ENCODE results near the gene MRPL32.
A peak's percentile ranks its signal among the peaks of the same experiment; 100 is the strongest.
"Not testable (repeated sequence)": the region's sequence is repeated elsewhere in the genome, so short reads cannot be mapped to it uniquely, and the experiment has no call there.

The MRPL32 gene

DNA sequence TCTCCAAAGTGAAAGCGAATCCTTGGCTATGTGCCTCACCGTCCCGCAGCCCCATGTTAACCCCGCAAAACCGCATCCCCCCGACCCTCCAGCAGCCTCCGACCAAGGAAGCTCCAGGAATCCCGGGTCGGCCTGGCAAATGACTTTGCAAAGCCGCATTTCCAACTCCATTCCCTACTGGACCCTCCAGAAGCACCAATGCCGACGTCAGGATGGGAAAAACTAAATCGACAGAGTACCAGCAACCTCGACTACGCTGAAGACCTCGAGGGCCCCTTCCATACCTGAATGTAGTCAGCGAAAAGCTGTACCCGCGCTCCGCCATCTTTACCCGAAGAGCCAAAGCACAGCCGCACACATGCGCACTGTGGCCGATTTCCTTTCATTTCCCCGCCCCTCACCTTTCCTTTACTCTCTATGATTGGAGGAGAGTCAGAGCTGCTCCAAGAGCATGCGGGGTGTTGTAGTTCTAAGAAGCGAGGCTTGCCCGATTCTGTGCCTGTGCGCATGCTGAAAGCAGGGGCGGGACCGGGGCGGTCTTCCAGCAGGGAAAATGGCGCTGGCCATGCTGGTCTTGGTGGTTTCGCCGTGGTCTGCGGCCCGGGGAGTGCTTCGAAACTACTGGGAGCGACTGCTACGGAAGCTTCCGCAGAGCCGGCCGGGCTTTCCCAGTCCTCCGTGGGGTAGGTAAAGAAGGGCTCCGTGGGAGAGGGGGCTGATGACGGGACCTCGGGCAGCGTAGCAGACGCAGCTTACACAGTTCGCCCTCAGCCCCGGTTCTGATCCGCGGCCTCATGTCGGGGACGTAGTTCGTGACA lies at the start of gene MRPL32, which contains the start of gene PSMA2:
Gene MRPL32 (plus strand): TSS at position 543 of the 818 bp plus-strand sequence. CDS start 11 bp downstream, at position 554.
Gene PSMA2 (minus strand): TSS at position 341 of the 818 bp plus-strand sequence. CDS start 16 bp downstream, at position 325.
- DNase-seq, result peak; percentile 99

DNA sequence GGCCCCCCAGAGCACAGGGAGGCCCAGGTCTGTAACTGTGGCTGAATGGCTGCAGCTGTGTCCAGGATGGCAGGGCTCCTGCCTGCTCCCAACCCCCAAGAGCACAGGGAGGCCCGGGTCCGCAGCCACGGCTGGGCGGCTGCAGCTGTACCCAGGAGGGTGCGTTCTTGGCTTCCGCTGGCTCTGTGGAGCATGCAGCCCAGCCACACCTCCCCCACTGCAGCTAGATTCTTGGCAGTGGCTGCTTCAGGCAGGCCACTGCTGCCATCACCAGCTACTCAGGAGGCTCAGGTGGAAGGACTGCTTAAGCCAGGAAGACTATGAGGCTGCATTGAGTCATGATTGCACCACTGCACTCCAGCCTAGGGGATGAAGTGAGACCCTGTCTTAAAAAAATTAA lies 48.2 kb upstream of the MRPL32 start:
- DNase-seq, result peak; percentile 7

DNA sequence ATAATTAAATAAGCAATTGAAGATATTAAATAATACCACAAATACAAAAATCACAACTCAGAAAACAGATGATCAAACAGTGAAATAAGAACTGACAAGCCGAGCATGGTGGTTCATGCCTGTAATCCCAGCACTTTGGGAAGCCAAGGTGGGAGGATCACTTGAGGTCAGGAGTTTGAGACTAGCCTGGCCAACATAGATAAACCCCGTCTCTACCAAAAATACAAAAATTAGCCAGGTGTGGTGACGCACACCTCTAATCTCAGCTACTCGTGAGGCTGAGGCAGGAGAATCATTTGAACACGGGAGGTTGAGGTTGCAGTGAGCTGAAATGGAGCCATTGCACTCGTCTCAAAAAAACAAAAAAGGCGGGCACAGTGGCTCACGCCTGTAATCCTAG lies 47.0 kb upstream of the MRPL32 start:
- not testable (repeated sequence) for DNase-seq

DNA sequence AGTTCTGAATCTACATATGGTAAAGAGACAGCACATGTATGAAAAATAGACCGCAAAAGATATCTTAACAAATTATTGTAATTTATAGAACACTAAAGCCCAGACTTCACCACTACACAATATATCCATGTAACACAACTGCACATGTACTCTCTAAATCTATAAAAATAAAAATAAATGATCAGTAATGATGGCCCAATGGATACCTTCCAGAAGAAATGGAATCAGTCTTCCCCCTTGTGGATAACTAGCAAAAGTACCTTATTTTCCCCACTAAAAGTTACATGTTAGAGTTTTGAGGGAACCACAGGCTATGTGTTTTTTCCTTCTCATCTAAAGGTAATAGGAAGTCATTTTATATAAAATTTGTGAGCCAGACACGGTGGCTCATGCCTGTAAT lies 46.0 kb upstream of the MRPL32 start:
- no peak for DNase-seq

DNA sequence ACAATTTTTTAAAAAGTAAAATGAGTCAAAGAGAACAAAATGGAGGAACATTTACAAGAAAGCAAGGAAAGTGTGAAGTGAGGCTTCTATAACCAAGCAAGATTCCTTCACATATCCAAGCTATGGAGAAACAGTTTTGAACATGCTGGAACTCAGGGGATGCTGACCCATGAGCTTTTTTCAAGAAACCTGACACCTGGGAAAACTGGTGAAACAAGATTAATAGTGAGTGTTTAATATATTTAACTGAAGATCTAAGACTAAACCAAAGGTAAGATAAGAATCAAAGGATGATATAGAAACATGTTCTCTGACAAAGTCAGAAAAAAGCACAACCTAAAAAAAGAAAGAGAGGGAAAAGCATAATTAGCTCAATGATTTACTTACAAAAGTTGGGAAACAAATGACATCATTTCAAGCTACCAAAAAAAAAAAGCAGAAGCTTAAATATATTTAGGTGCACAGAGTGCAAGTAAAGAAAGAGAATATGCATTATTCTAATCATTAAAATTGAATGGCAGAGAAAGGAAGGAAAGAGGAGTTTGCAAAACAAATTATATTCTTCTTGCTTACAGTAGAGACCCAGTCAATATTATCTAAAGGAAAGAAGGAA lies 45.2 kb upstream of the MRPL32 start:
- DNase-seq, result no peak

DNA sequence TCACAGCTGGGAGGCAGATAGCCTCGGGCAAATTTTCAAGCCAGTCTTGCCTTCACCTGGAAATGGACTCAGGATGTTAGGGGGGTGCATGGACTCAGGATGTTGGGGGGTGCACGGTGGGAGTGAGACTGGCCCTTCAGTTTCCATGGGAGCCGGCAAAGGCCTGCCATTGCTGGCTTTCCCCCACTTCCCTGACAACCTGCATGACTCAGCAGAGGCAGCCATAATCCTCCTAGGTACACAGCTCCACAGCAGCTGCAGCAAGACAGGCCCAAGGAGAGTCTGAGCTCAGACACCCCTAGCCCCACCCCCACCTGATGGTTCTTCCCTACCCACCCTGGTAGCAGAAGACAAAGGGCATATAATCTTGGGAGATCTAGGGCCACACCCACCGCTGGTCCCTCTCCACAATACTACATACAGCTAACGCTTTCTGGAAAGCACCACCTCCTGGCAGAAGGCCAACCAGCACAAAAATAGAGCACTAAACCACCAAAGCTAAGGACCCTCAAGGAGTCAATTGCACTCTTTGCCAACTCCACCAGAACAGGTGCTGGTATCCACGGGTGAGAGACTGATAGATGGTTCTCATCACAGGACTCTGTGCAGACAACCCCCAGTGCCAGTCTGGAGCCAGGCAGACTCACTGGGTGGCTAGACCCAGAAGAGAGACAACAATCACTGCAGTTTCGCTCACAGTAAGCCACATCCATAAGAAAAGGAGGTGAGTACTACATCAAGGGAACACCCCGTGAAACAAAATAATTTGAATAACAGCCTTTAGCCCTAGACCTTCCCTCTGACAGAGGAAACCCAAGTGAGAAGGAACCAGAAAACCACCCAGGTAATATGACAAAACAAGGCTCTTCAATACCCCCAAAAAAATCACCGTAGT lies 38.6 kb upstream of the MRPL32 start:
- DNase-seq, result no peak

DNA sequence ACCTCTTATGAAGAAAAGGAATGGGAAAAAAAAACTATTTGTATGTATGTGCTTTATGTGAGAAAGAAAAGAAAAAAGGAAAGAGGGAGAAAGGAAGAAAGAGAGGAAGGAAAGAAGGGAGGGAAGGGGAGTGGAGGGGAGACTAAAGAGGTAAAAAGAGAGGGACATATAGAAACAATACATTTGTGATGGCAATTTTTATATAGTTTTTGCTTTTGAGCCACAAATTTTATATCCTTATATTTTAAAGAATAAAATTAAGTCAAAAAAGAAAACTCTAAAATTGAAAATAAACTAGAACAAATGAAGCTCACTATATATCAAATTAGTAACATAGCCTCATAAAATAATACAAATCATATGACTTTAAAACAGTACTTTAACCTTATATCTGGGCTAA lies 31.3 kb upstream of the MRPL32 start:
- no peak for DNase-seq

DNA sequence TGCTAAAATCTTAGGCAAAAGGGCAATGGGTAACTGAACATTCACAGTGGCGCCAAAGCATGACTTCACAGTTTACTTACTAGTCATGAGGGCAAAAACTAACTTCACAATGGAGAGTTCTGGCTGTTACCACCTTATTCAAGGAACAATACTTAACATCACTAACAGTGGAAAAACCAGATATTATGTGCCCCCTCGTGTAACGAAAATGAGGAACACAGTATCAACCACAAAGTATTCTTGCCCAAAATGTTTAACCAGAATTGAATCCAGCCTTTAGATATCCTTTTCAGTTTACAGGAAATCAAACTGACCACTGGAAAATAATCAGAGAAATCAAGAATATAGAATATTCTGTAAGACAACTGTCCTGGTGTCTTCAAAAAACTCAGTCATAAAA lies 29.8 kb upstream of the MRPL32 start:
- DNase-seq, result no peak

DNA sequence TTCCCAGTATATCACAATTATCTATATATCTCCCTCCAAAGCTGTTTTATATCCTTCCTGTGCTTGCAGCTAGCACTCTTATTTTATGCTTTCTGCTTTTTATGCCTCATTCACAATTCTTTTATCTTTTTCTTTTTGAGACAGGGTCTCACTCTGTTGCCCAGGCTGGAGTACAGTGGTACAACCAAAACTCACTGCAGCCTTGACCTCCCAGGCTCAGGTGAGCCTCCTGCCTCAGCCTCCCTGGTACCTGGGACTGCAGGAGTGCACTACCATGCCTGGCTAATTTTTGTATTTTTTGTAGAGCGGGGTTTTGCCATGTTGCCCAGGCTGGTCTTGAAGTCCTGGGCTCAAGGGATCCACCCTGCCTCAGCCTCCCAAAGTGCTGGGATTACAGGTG lies 26.0 kb upstream of the MRPL32 start:
- no peak for DNase-seq

DNA sequence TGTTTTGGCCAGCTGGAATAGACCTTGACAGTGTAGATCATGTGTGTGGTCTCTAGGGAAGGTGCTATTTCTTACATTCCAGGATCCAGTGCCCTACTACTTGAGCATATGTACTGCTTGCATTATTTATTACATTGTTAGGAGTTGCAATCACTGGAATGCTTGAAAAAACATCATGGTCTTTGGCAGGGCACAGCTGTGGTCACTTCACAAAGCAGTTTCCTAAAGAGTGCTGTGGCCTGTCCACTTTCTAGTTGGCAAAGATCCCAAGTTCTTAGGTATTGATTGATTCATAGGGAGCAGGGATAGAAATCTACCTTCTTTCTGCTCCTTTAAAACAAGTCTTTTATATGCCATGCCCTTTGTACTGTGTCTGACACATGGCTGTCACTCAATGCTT lies 24.9 kb upstream of the MRPL32 start:
- no peak for DNase-seq

DNA sequence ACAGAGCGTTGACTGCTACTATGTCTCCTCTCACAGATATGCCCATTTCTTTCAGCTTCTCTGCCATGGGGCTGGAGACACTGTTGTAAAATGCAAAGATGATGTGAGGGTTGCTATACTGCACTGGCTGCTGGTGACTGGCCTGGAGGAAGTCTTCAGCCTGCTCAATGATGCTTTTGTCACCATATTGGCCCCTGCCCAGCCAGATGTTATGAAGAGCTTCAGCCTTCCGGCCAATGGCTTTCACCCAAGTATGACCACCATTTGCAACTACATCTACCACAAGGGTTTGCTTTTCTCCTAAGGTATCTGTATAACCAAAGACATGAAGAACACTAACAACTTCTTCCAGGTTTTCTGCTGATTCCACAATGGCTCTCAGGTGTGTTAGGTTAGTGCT lies 21.9 kb upstream of the MRPL32 start:
- no peak for DNase-seq

DNA sequence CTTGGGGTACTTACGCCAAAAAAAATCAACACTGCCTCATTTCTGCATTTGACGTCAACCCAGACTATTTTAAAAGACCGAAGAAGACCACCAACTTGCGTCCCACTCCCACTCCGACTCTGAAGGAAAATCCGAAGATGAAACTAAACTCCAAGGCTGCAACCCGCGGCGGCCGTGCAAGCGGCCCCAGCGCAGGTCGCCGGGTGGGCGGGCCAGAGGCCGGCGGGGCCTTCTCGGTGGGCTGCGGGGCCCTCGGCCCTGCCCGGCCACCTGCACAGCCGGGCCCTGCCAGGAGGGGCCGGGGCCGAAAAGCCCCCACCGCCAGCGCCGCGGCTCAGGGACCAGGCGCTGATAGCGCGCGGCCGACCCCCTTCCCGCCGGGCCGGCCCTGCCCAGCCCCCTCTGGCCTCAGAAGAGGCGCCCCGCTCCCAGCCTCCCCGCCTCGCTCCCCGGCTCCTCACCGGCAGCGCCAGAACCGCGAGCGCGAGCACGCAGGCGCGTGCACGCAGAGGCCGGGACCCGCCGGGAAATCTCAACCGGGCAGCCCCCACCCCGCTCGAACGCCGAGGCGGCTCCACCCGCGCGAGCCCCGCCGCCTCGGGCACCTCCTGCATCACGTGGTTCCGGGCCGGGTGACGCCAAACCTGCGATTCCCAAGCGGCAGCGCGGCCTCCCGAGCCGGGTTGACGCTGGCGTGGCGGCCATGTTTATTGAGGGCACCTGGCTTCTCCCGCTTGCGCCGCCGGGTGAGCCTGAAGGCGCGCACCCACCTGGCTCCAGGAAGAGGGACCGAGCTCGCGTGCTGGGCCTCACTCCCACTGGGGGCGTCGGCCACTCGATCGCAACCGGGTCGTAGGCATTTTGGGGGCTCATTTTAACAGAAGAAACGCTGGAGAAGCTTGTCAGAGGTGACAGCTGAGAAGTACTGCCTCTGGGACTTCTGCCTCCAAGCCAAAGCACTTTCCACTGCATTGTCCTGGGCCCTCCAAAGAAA lies 20.4 kb upstream of the MRPL32 start, which contains the start of gene C7orf25:
Gene C7orf25 (minus strand): TSS at position 617 of the 994 bp plus-strand sequence. CDS start 1,170 bp downstream, outside the sequence.
- DNase-seq, result peak; percentile 94

DNA sequence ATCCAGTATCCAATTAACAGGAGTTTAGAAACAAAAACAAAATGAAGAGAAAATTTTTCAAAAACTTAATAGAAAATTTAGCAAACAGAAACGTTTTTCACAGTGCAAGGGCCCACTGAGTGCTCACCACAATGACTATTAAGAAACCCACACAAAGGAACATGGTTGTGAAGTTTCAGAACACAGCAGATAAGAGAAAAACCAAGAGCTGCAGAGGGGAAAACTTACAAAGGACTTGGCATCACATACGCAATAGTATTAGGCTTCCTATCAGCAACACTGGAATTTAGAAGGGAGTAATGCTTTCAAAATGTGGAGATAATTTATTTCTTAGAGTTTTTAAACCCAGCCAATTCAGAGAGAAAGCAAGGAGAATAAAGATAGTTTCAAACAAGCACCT lies 18.6 kb upstream of the MRPL32 start:
- no peak for DNase-seq

DNA sequence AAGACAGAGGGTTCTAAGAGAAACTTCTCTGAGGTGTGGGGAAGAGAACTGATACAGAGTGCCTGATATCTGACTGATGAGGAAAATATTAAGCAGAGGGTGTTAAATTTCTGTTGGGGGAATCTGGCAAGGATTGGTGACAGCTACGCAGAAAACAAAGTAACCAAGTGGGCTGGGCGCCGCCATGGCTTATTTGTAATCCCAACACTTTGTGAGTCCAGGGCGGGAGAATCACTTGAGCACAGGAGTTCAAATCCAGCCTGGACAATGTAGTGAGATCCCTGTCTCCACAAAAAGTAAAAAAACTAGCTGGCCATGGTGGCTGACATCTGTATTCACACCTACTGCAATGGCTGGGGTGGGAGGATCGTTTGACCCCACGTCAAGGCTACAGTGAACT lies 18.2 kb upstream of the MRPL32 start:
- DNase-seq, result no peak

DNA sequence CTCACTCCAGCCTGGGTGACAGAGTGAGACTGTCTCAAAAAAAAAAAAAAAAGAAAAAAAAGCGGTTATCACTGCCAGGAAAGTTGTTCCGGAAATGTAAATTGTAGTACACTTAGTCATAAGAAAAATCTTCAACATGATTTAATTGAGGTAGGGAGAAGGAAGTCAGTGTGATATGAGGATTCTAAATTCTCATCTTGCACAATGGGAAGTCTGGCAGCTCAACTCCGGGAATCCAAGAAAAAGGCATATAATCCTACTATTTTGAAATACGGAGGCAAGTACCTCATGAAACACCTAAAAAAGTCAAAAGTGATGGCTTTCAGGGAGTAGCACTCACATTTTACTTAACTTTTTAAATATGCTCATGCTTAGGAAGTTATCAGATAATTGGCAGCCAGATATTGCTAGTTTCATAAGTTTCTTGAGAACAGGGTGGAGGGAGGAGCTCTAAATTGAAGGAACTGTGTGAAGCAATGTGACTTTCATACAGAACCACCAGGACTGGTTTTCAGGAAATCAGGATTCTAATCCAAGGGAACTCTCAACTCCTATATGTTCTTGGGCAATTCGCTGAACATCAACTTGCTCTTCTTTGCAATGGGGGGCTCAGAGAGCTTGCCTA lies 17.6 kb upstream of the MRPL32 start:
- no peak for DNase-seq

DNA sequence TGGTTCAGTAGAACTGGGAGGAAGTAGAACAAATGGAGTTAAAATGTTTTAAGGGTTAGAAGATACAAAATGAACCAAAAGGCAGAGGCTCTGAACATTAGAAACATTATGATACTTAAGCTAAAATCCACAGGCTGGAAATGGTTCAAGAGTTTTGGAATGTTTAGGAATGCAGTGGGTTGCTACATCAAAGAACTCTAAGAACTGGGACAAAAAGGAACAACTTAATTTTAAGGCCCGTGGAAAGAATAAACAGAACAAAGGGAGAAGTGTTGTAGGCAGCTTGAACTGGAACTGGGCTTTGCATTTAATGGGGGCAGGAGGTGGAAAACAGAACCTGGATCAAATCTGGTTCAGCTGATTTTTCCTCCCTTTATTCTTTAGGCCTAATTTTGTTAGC lies 16.8 kb upstream of the MRPL32 start:
- no peak for DNase-seq

DNA sequence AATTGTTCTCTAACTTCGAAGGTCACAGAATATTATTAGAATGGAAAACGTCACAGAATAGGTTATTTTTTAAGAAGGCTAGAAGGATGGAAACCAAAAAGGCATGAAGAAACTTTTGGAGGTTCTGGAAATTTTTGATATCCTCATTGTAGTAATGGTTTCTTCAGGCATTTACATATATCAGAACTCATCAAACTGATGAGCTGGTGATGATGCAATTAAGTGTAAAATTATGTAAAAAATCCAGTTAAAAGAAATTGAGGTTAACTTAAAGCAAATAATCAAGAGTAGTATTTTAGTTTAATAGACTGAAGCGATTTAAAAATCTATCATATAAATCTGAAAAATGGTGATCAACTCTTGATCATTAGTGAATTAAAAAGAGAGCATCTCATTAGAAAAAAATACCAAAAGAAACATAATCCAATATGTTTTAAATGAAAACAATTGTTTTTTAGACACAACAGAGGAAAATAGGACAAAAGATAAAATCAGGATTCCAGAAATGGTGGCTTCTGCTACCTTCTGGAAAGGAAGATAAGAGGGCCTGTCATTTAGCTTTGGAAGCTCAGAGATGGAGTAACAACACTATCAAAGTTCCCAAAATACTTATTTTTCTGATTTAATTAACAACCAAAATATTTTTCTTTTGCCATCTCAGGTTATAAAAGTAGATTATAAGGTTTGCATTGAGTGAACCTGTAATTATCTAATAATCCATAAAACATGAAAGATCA lies 10.0 kb upstream of the MRPL32 start:
- DNase-seq, result no peak

DNA sequence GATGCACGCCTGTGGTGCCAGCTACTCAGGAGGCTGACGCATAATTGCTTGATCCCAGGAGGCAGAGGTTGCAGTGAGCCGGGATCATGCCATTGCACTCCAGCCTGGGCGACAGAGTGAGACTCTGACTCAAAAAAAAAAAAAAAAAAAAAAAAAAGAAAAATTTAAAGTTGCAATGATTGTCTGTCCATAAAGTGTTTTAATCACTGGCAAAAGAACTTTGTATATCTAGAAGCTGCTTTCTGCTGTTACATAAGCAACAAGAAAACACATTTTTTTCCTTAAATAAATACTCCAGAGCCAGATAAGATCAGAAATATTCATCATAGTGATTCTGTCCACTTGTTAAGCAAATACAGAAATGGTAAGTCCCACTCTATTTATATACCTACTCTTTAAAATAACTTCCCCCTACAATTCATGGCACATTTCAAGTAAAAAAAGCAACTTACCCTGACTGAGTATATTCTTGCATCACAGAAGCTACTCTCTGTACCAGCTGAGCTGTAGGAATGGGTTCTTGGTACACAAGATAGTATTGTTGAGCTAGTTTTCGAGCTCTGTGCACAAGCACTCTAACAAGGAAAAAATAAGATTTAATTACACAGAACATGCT lies 7.8 kb upstream of the MRPL32 start:
- DNase-seq, result no peak

DNA sequence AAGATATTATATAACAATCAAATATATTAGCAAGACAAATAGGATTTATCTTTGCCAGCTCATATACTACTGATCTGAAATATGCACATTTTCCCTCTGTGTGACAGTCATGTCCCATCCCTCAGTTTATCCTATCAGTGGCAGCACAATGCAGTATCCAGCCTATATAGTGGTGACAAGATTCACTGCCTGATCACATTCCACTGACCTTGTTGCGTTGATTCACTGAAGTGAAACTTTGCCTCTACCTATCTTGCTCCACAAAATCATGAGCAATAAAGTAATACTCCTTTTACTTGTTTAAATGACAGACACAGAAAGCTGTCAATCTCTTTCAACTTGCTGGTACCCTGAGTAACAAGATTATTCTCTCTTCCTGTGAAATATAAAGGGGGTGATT lies 6.5 kb upstream of the MRPL32 start:
- DNase-seq, result no peak

DNA sequence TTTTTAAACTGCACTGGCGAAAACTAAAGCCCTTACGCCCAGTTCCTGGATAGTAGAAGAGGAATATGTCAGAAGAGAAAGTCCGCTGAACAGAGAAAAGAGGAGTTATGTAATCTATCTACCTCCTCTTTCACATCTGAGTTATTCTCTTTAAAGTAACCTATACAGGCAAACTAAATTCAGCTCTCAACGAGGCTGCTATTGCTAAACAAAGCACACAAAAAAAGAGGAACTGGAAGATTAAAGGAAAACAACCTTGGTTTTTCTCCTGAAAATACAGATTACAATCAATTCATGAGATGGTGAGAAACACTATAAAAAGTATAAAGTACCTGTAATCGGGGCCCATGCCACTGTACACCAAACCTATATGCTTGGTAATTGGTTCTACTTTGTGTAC lies 6.0 kb upstream of the MRPL32 start:
- no peak for DNase-seq
